NCI-H2107 treated with DMSO at 0.1 percent for 48 hours (cell line): ENCODE data around the gene SPINT2.

Source experiments
- DNase-seq: peaks from one replicate; lab custom pipeline; 2025; ENCODE audit not compliant: unreplicated experiment; lab: John Stamatoyannopoulos, UW

SPINT2 gene

DNA sequence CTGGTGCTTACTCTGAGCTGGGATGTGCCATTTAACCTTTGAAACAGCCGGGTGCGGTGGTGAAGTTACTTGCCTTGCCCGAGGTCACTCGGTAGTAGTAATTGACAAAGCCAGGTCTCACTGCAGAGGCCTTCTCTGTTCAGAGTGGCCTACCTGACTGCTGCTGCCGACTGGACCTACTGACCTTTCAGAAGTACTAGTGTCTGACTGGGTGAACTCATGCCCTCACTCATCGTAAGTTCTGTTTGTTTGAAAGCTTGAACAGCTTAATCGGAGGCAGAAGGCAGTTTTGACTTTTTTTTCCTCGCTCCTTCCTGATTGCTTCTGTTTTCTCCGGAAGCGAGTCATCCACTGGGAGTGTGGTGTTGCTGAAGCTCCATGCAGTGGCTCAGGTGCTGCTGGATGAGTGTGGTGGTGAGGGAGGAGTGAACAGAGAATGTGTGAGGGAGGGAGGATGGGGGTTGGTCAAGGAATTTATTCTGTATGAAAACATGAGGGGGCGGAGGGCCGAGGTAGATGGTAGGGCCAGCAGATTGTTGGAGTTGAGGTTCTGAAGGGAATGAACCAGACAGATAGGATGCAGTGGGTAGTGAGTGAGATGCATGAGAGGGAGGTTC, 2.7 kb downstream of the SPINT2 start:
- DNase-seq: no peak

DNA sequence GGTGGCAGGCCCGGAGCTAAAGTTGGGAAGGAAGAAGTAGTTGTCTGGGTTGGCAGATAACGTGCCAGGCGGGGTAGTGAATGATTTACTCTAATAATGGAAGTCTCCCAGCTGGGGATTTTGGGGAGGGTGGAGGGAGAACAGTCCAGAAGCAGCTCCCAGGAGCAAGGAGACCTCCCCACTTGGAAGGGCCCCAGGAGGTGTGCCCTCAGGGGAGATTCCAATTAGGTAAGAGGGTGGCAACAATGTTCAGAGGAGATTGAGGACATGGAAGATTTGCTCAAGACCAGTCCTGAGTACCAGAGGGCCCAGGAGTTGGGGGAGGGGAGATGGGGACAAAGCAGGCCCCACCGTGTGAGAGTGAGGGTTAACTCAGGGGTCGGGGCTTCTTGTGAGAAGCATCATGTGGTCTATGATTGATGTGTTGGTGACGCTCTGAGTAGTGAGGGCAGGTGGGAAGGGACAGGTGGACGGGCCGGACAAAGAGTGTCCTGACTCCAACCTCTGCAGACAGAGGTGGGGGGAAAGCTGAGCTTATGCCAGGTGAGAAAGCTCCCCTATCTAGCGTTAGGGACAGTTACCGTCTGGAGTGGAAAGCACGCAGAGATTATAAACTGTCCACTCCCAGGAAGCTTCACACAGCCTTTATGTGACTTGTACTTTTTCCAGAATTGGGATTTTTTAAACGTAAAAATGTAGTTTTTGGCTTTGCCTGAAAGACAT, 3.5 kb downstream of the SPINT2 start:
- DNase-seq: no peak

DNA sequence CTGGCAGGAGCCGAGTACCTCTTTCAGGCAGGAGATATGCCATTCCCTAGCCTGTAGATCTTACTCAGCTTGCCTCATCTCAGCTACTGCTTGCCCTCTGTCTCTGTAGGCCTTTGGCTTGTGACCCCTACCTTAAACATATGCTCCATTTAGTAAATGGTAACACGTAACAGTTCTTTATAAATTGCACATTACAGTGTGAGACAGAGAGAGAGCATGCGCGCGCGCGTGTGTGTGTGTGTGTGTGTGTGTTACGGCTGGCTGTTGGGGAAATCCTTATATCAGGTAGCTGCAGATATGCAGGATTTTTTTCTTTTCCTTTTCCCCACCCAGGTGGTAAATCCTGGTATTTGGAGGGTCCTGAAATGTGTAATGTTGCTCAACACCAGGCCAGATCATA, 4.2 kb downstream of the SPINT2 start:
- DNase-seq: no peak

DNA sequence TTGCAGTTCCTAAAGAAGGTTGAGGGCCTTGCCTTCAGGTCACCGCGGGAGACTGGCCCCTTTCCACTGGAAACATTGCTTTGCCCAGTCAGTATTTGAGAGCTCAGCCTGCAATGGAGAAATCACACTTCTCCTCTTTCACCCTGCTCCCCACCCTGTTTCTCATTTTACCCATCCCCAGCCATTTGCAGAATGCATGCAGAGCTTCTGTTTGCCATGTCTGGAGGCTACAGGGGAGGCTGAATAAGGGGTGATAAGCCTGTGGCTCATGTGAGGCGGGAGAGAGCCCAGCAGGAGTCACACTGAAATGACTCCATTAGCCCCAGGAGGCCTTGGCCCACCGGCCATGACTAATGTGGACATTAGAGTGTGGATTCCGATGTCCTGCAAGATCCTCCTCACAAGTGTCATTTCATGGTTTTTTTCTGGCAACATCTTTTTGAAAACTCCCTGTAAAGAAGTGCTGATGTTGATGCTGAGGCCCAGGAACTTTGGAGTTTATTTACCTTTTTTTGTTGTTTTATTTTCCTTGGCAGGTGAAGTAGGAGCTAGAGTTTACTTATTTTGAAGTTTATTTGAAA, 6.3 kb downstream of the SPINT2 start:
- no peak for DNase-seq

DNA sequence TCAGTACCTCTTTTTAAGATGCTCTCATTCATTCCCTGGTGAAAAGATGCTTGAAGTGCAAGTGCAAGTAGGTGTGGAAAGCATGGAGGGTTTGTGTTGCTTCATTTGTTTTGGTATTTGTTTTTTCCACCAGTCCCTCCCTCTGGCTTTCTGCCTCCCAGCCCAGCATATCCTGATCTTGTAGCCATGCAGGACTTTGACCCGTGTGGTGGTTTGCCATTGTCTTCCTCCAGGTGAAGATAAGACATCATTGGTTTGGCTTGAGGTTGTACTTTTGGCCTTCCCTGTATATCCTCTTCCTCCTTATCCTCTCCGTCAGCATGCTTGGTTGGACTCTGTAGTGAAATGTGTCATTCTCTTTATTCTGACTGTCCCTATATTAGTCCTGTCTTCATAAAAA, 9.1 kb downstream of the SPINT2 start:
- no peak for DNase-seq

DNA sequence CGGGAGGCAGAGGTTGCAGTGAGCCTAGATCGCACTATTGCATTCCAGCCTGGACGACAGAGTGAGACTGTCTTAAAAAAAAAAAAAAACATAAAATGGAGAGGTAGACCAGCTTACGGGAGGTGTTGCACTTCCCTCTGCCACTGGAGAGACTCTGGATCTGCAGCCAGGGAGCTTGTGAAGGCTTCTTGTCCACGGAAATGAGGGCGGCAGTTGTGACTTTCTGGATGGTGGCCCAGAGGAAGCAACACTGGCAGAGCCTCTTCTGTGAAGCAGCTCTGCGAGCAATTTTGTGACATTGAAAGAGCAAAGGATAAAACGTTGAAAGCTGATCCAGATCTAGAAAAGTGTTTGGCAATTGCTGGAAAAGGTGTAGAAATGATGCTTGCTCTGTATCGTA, 10.4 kb downstream of the SPINT2 start:
- no peak for DNase-seq

DNA sequence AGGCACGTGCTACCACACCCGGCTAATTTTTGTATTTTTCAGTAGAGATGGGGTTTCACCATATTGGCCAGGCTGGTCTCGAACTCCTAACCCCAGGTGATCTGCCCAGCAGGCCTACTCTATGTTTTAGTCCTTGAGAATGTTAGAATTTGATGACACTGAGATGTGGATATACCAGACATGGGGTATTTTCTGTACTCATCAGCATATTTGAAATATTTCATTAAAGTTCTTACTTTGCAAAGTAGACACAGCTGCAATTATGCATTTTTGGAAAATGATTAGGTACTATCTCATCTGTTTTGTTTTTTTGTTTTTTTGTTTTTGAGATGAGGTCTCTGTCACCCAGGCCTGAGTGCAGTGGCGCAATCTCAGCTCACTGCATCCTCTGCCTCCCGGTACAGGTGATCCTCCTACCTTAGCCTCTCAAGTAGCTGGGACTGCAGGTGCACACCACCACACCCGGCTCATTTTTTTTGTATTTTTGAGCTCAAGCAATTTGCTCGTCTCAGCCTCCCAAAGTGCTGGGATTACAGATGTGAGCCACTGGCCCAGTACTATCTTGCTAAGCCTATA, 12.7 kb downstream of the SPINT2 start:
- no peak for DNase-seq

DNA sequence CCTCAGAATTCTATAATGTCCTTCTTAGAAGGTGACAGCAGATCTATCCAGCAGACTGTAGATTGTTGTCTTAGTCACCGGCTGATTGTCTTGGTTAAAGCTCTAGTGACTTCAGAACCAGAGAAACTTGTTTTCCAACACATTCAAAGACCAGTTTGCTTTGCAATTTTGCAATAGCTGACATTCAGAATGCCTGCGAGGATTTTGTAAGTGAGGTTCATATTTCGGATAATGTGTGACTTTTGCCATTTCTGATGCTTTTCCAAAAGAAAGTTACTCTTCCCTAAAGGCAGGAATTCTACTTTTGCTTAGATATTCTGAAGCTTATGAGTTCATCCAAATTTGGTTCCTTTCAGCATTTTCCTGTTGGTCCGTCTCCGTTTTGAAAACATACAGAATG, 13.2 kb downstream of the SPINT2 start:
- no peak for DNase-seq

DNA sequence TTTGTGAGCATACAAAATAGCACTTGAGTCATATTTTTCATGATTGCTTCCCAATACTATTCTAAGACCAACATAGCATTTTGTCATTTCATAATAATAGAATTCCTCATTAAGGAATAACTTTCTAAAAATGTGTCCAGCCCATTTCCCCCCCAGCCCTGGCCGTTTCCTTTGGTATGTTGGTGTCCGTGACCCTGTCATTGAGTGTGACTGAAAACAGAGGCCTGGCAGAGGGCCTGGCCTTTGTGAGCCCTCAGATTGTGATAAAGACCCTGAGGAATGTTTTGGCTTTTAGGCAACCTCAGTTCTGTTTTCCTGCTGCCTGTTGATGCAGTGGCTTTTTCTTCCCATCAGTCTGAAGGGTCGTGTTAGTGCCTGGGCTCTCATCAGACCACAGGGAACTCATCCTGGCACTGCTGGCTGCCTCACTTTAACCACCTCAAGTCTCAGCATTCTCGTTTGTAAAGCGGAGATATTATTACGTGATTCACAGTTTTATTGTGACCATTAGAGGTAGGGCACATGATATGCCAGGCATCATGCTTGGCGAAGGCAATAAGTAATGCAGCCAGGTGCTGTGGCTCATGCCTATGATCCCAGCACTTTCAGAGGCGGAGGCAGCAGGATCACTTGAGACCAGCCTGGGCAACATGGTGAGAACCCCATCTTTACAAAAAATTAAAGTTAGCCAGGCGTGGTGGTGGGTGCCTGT, 13.8 kb downstream of the SPINT2 start:
- no peak for DNase-seq

DNA sequence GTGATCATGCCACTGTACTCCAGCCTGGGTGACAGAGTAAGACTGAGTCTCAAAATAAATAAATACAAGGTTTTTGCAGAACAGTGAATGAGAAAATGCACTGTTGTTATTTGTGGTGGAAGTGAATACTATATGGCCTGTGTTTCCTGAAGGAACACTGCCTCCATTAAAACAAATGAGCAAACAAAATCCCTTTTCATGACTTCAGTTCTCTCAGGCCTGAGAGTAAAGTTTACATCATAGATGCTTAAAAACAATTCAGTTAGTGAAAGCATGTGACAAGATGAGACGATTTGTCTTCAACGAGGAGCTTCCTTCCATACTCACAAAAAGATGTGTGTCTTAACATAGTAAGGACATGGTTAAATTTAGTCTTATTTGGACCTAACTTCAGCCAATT, 14.4 kb downstream of the SPINT2 start:
- DNase-seq: no peak

DNA sequence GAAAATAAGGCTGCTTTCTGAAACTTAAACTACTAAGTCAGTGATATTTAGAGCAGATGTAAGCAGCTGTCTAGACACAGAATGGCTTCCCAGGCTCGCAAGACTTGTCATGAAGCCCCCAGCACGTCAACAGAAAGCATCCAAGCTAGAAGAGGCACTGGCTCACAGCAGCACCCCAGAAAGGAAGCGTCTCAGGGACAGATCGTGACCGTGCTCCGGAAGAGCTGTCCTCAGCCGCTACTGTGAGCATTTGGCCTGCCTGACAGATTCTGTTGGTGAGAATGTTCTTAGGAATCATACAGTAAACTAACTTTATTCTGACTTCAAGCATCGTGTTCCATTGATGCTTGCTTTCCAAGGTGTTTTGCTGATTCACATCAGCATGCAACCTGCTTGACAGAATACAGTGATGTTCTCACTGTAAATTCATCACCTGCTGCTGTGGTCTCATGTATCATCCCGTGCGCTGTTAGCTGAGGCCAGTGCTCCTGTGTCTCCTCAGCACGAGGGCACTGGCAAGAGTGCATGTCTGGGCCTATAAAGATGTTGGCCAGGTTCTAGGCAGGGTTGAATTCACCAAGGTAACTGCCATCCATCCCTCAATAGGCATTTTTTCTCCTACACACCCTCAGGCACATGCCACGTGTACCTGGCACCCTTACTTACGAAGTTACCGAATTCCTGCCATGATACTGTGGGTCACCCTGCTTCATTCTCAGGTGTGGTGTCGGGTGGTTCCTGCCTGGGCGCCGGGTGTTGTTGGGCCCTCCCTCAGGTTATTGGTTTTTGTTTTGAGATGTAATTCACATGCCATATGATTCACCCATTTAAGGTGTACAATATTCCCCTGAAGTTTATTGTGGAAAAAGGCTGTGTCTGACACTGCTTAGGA, 15.9 kb downstream of the SPINT2 start:
- no peak for DNase-seq

DNA sequence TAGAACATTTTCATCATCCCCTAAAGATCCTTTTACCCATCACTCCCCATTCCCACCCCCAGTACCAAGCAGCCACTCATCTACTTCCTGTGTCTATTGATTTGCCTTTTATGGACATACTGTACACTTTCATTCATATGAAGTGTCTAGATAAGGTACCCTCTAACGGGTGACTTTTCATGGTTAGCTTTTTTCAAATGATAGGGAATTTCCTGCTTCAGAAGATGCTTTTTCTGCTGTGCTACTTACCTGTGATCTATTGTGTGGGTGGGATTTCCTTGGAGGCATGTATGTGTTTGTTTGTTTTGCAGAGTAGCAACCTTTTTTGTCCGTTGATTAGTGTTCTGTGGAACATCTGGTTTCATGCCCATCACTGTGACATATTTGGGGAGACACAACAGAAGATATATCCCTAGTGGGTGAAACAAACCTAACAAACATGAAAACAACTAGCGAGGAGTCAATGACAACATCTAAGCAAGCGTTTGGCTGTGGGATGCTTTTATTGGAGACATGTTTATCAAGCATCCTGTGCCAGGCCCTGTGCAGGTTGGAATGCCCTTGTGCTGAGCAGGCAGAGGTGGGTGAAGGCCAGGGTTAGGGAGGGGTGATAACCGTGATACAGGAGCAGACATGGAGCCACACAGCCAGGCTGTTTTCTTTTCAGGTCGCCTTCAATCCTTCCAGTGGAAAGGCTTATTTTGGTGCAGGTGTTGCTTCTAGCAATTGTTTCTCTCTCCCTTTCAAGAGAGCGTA, 17.6 kb downstream of the SPINT2 start:
- no peak for DNase-seq

DNA sequence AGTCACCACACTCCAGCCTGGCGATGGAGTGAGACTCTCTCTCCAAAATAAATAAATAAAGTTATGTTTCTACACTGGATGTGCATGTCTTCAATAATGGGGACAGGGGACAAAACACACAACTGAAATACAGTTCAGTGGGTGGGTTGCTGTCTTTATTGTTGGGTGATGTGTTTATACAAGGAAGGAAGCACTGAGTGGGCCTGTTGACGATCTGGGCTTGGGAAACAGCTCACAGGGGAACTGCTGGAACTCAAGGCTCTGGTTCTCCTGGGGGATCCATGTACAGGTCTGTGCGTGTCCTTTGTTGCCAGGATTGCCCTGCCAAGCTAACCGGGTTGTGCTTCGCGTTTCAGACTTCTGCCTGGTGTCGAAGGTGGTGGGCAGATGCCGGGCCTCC, 18.9 kb downstream of the SPINT2 start:
- no peak for DNase-seq

DNA sequence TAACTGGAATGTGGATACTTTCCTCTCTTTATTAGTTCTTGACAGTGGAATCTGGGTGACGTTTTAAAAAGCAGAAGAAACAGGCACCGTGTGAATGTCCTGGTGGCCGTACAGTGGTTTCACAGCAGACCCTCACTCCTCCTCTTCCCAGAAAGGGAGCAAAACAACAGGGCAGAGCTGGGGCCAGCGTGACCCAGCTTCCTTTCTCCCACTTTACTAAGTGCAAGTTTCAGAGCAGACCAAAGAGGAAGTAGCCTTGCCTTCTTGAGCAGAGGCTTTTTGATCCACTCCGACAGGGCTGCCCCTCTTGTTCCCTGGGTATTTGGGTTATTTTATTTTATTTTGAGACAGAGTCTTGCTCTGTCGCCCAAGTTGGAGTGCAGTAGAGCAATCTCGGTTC, 20.0 kb downstream of the SPINT2 start:
- DNase-seq: no peak

DNA sequence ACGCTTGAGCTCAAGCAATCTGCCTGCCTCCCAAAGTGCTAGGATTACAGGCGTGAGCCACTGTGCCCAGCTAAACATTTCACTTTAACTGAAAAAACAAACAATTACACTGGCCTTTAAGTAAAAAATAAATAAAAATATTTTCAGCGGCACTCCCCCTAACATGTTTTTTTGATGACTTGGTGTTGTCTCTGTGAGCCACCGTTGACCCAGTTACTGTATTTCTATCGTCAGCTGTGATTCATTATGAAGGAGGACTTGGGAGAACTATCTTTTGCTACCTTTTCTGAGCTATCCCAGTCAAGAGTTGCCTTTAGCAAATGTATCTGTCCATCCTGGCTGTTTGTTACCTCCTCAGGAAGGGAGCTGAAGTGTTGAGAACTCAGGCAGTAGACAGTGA, 21.2 kb downstream of the SPINT2 start:
- no peak for DNase-seq

DNA sequence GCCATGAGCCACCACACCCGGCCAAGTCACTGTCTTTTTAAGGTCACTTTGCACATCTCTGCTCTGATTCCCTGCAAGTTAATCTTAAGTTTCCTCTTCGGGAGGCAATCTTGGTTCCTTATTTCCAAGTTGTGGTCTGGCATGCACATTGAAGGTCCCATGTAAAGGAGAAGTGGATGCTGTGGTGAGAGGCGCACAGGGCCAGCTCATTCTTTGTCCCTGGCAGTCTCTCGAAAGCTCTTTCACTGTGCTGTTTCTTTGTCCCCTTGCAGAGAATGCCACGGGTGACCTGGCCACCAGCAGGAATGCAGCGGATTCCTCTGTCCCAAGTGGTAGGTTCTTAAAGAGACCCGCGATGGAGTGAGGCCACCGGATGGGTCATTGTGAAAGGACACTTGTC, 23.2 kb downstream of the SPINT2 start:
- no peak for DNase-seq

DNA sequence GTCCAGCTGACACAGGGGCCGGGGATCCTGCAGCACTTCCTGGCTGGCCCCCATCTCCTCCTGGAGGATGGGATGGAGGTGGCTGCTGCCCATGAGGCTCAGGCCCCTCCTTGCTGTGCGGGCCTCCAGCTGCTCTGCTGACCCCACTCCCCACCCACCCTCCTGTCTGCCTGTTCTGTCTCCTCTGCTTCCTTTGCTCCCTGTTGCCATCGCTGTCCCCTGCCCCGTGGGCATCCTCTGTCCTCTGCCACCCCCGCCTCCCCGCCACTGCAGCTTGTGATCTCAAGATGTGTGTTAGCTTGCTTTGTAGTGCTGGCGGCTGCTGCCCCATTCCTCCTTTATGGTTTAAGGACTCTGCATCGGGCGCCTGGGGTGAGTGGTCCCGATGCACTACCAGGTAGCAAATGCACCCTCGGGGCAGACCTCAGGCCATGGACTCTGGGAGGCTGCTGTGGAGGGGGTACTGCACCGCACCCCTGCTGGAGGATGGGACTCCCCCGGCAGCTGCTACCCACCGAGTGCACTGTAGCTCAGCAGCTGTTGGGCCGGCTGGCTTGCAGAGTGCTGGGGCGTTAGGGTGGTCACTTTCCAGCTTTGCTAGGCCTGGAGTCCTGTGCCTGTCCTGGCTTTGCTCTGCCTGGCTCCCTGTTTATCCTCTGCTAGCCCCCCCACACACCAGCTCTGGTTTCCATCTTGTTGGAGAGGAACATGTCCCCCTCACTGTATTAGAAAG, 23.9 kb downstream of the SPINT2 start:
- DNase-seq: no peak

DNA sequence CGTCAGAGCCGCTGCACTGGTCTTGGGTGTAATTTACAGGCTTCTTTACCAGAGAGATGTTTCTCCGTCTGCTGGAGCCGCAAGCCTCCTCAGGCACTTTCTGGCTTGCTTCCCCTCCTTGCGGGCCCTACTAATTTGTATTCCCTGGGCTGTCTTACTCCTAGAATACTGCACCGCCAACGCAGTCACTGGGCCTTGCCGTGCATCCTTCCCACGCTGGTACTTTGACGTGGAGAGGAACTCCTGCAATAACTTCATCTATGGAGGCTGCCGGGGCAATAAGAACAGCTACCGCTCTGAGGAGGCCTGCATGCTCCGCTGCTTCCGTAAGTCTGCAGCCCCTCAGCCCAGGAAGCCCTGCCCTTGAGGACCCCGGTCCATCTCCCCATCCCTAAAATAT, 25.6 kb downstream of the SPINT2 start:
- DNase-seq: no peak

DNA sequence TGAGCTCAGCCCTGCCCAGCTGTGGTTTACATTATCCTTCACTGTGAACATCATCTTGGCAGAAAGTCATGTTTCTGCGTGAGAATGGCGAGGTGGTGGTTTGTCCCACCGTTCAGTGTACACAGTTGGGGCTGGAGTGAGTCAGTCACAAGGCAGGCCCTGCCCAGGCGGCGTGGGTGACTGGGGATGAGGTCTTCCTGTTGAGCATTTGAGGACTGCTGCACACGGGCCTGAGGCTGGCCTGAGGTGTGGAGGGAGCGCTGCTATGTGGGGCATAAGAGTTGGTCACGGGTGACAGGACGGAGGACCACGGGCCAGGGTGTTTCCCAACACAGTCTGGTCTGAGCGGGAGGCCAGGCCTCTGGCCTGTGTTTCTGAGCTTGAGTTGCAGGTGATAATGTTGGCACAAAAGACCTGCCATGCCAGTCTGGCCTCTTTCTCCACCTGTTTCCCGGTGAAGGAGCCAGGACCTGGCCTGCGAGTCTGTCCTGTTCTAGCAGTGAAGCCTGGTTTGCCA, 26.3 kb downstream of the SPINT2 start:
- DNase-seq: no peak
